Muscle of back (tissue), 11 donors: ENCODE data around the gene TBX20. TPM values are rescaled to one million over a fixed set of nuclear protein-coding genes. Genes with fewer than 3 reads are reported as not detected.
A peak's percentile ranks its signal among the peaks of the same experiment; 100 is the strongest.
"Not testable (repeated sequence)": the region's sequence is repeated elsewhere in the genome, so short reads cannot be mapped to it uniquely, and the experiment has no call there.

Source experiments
- DNase-seq, 3 donors: peaks; one replicate each; pipeline versions ENCODE4 v3.0.0 to v3.0.0-alpha.2; 2013
- polyA plus RNA-seq, 10 donors: library from polyadenylated mRNA; unstranded; fragments of 120-200 nt; gene quantifications; one replicate each; pipeline ENCODE4 v1.2.1, GENCODE V29; 2013; ENCODE audit not compliant: insufficient read length in 10 of 10

Gene TBX20
- polyA plus RNA-seq, 10 donors = not detected

GRCh38 chr7:35256256-35257175, 2.6 kb upstream of the TBX20 start:
- DNase-seq = peak in 1 of 3 donors; percentile 65

- DNase-seq = peak in 1 of 3 donors; percentile 65
These were observed 1.7 kb upstream of the TBX20 start for GRCh38 chr7:35255443-35256255.

- DNase-seq = peak in 1 of 3 donors; percentile 69
These were observed 869 bp upstream of the TBX20 start for GRCh38 chr7:35254496-35255442.

GRCh38 chr7:35253460-35253709, 515 bp downstream of the TBX20 start:
- peak in 1 of 3 donors; percentile 45 for DNase-seq

- DNase-seq = peak in 1 of 3 donors; percentile 50
These were observed 1.1 kb downstream of the TBX20 start for GRCh38 chr7:35252612-35253459.

GRCh38 chr7:35251606-35252310, 2.1 kb downstream of the TBX20 start:
- peak in 1 of 3 donors; percentile 30 for DNase-seq

GRCh38 chr7:35250941-35251340, 3.0 kb downstream of the TBX20 start:
- DNase-seq = peak in 1 of 3 donors; percentile 19

GRCh38 chr7:35250452-35250851, 3.4 kb downstream of the TBX20 start:
- DNase-seq = no peak

GRCh38 chr7:35249537-35249907, 4.4 kb downstream of the TBX20 start:
- no peak for DNase-seq

- no peak for DNase-seq
These were observed 5.0 kb downstream of the TBX20 start for GRCh38 chr7:35248576-35249536.

- no peak for DNase-seq
These were observed 7.1 kb downstream of the TBX20 start for GRCh38 chr7:35246819-35247218.

GRCh38 chr7:35241884-35242283, 12.0 kb downstream of the TBX20 start:
- no peak for DNase-seq

GRCh38 chr7:35241436-35241835, 12.5 kb downstream of the TBX20 start:
- no peak for DNase-seq

GRCh38 chr7:35241008-35241407, 12.9 kb downstream of the TBX20 start:
- DNase-seq = not testable (repeated sequence)

GRCh38 chr7:35238456-35238855, 15.4 kb downstream of the TBX20 start:
- not testable (repeated sequence) for DNase-seq

GRCh38 chr7:35232994-35233393, 20.9 kb downstream of the TBX20 start:
- DNase-seq = no peak

GRCh38 chr7:35231221-35231620, 22.7 kb downstream of the TBX20 start:
- not testable (repeated sequence) for DNase-seq

- not testable (repeated sequence) for DNase-seq
These were observed 24.7 kb downstream of the TBX20 start for GRCh38 chr7:35229116-35229780.
